Activated CD4-positive, alpha-beta T cell treated with anti-CD3 and anti-CD28 coated beads, Interleukin-2, Interleukin-6, amounts not matched to agents 100 ng/mL and 50 ng/mL, durations not matched to agents 16 hours and 8 hours (primary cell): Measurements from ENCODE around the gene COL6A3.
"Not testable (repeated sequence)": the region's sequence is repeated elsewhere in the genome, so short reads cannot be mapped to it uniquely, and the experiment has no call there.

Source experiments
- DNase-seq: peaks from one replicate; pipeline ENCODE4 v3.0.0-alpha.2; 2020

COL6A3 gene

DNA sequence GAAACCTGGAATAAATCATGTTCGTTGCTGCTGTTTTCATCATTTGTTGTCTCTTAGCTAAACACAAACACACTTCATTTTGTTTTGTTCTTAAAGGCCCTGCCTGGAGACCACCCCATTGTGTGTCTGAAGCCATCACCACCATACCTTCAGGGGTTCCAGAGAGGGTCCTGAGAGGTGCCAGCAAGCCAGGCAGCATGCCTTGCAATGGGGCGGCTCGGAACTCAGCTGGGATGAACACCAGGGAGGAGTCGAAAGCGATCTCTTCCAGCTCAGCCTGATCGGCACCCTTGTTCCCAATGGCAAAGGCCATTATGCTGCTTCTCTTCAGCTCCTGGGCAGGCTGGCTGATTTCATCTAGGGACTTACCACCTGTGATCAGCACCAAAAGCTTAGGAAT, 33.2 kb downstream of the COL6A3 start:
- DNase-seq, result no peak

DNA sequence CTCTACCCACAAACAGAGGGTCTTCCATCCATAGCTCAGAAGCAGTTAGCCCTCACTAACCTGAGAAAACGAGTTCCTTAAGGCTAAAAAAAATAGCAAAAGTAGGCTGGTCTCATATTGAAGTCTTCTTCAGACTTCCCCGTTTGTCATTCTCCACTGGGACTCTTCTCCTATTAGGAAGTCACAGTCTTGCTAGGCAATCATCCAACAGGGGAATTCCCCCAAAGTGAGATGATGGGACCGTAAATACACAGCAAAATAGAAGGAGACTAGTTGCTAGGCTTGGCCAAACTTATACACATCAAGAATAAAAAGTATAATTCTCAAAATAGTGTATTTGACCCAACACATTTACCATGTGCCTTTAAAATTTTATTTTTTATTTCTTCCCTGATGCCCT, 34.3 kb downstream of the COL6A3 start:
- DNase-seq, result no peak

DNA sequence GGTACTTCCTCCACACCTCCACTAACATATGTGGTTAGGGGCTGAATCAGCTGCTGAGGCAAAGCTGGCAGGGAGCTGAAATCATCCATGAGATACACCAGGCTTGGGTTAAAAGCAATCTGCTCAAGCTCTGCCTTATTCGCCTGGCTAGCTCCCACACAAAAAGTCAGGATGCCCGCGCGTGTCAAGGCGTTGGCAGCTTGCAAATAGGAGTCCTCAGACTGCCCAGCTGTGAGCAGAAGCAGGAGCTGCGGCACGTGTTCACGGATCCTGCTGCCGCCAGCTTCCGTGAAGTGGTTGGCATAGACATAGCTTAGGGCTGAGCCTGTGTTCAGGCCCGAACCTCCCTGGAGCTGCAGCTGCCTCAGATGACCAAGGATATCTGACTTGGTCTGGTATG, 35.3 kb downstream of the COL6A3 start:
- DNase-seq, result no peak

DNA sequence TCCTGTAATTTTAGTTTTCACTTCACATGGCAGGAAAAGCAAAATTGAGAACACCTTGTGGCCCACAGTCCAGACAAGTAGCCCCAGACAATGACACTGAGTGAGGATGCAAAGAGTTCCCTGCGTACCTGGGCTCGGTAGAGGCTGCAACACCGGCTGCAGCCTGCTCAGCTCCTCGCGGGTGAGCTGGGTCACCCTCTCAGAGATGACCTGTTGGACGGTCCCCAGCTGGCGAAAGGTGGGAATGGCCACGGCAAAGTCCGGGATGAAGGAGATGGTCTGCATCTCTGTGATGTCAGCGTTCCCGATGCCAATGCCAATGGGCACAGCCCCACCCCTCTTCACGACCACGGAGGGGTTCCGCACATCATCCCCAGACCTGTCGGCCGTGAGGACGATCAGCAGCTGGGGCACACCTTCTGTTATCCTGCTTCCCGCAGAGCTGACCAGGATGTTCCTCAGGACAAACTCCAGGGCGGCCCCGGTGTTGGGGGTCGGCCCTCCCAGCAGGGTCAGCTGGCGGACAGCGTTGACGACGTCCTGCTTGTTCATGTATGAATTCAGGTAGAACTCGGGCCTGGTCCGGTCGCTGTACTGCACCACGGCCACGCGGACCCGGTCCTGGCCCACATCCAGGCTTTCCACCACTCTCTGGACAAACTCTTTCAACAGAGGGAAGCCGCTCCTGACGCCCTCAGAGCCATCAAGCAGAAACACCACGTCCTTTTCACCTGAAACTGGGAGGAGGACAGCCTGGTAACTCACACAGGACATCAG, 39.5 kb downstream of the COL6A3 start:
- DNase-seq, result no peak

DNA sequence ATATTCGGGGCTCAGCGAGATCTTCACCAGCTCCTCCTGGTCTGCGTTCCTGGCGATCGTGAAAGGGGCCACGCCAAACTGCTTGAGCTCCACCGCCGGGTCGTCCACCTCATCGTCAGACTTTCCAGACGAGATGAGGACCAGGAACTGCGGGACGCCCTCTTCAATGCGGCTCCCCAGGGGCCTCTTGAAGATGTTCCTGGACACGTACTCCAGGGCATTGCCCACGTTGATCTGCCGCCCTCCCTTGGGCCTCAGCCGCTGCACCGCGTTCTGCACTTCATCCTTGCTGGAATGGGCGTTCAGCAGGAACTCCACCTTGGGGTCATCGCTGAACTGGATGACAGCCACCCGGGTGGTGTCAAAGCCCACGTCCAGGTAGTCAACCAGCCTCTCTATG, 42.1 kb downstream of the COL6A3 start:
- no peak for DNase-seq

DNA sequence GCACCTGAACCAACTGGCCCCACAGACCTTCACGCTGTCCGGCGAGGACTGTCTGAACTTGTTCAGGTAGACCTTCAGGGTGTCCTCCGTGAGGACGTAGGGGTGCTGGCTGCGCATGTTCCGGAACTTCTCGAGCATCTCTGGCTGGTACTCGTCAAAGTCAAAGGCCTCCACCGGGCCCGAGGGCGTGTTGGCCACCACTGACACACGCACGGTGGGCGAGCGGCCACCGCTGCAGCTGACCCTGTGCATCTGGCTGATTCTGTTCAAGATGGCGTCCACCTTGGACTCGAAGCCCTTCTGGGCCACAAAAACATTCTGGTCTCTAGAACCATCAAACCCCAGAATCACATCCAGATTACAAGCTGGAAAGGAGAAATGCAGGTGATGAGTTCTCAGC, 48.3 kb downstream of the COL6A3 start:
- no peak for DNase-seq

DNA sequence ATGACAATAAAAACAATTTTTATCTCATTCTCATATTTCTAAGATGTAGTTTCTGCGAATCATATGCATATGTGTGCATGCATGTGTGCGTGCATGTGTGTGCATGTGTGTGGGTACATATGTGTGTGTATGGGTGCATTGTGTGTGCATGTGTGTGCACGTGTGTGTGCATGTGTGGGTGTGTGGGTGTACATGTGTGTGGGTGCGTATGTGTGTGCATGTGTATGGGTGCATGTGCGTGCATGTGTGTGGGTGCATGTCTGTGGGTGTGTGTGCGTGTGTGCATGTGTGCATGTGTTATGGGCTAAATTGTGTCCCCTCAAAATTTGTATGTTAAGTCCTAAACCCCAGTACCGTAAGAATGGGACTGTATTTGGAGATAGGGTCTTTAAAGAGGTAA, 49.3 kb downstream of the COL6A3 start:
- DNase-seq, result no peak

DNA sequence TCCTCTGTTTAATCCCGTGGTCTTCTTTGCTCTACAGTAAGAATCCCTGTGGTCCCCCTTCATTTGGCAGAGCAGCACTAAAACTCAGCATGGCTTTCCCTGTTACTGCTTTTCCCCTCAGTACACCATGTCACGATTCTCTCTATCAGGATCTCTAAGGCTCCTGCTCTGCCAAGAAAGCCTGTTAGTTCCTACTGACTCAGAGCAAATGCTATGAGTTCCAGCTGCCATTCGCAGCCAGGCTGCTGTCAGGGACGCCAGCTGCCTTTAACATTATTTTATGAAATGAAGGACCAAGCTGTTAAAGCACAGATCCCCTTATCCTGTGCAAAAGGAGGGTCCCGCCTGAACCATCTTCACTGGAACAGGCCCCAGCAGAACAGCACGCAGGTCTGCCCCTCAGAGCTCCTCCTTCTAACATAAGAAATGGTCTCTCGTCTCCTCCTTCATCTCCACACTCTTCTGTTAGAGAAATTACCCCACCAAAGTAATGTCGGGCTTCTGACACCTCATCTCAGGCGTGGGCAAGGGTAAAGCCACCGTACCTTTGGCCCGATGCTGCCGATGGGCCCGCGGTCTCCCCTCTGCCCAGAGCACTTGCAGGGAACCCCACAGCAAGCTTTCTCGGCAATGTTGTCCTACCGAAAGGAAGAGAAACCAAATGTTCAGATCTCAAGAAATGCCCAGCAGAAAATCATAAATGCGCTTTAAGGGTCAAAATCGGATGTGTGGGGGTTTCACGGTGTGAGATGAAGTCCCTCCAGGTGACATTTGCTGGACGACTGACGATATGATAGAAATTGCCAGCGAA, 52.6 kb downstream of the COL6A3 start:
- no peak for DNase-seq

DNA sequence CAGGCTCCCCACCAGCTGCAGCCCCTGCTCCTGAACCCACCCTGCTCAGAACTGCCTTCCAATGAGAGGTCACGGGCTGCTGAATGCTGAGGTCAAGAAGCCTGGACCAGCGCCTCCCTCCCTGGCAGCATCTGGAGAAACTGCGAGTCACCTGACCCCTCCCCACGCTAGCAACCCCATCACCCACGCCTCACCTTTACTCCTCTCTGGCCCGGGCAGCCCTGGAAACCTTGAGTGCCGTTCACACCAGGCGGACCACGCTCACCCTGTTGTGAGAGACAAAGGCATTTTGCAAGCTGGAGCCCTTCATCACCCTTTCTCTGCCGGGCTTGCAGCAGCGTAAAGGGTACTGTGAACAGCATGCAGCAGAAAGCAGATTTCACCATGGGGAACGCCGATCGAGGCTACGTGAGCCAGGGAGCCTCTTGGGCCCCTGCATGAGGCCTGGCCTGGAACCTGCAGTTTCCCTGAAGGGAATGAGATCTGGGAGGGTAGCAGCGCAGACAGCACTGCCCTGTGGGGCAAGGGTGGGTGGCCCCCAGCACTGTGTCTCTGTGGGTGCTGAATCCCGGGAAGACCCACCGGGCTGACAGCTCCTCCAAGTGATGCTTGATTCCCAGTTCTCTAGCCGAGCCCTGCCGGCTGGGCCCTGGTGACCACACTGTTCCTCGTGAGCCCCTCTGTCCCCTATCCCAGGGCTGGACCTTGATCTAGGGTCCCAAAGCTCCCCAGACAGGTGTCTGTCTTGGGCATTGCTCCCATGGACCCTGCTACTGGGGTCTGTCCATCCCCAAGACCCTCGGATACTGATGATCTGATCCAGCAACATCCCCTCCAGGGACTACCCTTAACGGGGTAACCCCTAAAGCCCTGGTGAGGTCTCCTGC, 53.8 kb downstream of the COL6A3 start:
- no peak for DNase-seq

DNA sequence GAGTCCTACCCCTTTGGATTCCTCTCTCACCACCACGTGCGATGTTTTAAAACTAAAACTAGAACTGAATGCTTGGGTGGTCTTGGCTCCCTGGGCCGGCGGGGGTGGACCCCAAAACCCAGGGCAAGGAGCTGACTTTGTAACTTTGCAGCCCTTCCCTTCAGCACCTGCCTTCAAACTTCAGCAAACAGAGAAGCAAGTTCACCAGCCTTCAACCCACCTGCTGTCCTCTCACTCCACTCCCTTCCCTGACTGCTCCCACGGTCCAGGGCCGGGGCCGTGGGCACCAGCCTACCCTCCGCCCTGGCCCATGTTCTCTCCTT, 54.5 kb downstream of the COL6A3 start:
- DNase-seq, result no peak

DNA sequence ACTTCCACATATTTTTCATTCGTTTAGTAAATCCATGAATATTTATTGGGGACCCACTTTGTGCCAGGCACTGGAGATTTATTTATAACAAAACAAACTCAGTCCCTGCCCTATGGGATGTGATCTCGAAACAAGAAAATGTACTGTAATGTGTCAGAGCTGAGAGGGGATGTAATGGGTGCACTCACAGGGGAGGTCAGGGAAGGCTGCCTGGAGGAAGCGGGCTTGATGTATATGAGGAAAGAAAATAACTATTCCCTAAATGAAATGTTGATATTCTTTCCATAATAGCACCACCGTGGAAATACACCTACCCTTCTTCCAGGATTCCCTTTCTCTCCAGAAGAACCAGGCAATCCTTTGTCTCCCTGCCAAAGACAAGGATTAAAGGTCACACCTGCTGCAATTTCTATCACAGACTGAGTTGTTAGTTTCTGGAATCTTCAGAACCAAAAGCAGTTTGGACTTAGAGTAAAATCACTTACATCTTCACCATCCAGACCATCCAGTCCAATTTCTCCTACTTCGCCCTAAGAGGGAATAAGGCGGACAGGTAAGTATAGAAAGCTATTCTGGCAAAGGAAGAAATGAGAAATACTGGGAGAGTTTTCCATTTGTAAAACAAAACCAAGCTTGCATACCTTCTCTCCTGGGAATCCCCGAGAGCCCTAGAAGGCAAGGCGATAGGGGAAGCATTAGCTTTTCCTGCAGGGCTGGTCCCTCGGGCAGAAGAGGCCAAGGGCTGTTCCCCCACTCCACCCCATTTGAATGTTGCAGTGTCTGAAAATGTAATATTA, 55.0 kb downstream of the COL6A3 start:
- DNase-seq, result no peak

DNA sequence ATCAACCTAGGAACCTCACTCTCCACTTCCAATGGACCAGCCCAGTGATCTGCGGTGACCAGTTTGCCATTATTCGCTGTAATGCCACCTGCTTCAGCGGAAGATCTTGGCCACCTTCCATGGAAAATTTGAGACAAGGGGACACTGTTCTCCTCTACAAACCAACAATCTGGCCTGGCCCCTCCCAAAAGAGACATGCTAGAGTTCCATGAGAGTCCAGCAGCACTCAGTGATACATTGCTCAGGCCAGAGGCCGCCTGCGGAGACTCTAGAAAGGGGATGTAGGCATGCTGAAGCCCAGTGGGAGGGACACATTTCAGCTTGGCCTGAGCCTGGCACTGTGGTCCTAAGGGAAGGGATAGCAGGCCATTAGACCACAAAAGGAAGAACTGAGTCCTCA, 58.3 kb downstream of the COL6A3 start:
- DNase-seq, result no peak

DNA sequence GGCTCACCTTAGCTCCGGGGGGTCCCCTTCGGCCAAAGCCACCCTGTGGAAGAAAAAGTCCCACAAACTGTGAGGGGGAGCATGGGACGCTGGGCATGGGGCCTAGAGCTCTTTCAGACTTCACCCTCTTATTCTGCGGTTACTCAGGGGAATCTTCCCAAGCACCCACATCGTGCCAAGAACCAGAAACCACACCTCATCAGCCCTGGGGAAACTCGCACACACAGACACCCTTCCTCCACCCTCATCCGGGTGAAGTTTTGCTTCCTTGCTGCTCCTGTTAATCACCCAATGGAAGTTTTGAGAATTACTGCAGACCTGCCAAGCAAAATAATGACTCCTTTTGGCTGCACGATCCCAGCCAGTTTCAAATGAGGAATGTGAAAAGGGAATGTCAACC, 59.1 kb downstream of the COL6A3 start:
- no peak for DNase-seq

DNA sequence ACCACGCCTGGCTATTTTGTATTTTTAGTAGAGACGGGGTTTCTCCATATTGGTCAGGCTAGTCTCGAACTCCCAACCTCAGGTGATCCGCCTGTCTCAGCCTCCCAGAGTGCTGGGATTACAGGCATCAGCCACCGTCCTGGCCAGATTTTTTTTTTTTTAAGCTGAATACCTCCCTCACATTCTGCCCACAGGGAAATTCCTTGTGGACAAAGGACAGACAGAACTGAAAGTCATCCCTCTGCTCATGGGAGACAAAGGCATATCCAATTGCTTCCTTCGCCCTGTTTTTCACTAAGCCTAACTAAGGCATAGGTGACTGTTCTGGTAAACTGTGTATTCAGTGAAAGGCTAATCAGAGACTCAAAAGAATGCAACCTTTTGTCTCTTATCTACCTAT, 59.8 kb downstream of the COL6A3 start:
- not testable (repeated sequence) for DNase-seq

DNA sequence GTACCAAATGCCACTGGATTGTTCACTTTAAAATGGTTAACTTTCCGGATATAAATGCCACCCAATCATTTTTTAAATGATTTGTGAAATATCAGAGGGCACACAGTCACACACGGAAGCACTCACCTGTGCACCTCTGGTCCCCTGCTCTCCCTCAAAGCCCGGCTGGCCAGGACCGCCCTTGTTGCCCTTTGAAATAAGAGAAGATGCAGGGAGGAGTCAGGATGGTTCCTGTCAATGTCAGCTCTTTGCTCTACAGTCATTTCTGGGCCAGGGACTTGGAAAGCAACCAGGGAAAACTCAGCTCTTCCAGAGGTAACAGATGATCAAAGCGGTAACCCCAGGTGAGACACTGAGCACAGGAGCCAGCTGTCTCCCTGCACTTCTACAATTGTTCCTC, 60.7 kb downstream of the COL6A3 start:
- no peak for DNase-seq

DNA sequence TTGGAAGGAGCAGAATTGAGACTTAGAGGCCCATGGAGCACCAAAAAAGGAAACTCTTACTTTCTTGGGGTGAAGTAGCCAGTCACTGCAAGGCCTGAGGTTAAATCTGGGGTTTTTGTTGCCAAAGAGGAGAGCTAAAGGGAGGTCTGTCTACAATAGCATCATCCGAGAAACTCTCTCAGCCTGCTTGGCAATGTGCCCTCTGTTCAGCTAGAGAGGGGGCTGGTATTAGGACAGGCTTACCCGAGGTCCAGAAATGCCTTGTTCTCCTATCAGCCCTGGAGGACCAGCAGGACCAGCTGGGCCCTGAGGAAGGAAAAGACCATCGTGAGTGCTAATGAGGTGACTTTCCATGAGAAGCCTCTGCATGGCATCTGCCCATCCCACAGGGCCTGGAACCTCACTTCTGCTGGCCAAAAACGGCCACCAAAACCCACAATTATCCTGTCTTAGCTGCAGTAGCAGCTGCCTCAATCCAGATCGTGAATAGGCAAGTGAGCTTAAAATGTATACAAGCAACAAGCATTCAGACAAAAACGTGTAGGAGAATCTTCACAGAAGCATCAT, 61.6 kb downstream of the COL6A3 start:
- no peak for DNase-seq

DNA sequence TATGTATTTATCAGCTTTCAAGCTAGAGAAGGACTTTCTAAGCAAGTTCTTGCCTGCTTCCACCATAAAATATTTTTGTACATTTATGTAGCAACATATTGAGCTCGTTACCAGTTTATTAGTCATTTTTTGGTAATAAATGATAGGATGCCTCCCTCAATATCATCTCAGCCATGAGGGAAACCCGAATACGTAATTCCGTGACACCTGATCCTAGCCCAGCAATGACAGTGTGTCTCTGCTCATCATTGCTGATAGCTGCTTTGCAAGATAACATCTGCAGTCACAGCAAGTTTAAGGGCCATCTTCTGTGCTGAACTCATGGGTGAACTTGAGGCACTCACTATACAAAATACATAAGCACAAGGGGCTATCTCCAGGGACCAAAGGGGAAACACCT, 62.2 kb downstream of the COL6A3 start:
- DNase-seq, result no peak

DNA sequence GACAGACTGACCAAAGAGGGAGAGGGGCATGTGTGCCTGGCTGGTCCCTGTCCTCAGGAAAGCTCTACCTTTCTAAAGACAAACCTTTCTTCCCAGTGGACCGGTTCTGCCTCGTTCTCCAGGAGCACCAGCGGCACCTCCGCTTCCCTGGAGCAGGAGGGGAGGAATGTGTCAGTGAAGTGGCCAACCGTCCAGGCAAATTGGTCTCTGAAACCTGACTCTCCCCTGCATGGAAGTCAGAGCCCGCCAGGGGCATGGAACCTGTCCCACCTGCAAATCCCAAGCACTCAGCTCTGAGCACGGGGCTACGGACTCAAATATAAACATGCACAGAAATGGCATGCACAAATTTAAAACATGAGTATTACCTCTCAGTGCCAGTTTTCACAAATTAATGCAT, 62.9 kb downstream of the COL6A3 start:
- DNase-seq, result no peak

DNA sequence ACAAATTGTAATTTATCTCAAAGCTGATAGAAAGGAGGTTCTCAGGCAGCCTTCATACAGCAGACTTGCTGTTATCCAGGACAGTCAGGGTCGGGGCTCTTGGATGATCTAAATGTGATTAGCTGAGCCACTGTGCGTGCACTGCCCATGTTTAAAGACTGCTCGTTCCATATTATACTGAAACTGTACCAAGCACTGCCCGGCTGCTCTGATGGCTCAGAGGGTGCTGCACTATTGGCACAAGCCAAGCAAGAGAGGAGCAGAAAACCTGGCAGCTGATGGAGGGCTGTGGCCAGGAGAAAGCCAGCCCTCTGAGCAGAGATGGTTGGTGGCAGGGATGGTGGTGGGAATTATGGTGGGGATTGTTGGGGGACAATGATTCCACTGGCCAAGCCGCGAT, 63.4 kb downstream of the COL6A3 start:
- DNase-seq, result no peak

DNA sequence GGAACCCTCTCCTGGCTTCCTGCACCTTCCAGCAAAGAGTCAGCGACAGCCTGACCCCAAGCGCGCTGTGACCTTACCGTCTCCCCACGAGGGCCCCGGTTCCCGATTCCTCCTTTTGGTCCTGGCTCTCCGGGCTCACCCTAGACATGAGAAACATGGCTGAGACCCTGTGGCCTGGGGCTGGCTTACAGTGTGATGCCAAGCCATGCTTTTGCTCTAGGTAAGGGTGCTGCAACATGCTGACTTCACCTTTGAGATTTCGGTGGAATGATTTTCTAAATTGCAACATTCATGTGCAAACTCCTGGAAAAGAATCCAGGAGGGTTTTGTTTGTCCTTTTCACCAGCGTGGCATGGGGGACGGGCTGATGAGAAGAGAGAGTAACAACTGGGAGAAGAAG, 63.9 kb downstream of the COL6A3 start:
- no peak for DNase-seq

DNA sequence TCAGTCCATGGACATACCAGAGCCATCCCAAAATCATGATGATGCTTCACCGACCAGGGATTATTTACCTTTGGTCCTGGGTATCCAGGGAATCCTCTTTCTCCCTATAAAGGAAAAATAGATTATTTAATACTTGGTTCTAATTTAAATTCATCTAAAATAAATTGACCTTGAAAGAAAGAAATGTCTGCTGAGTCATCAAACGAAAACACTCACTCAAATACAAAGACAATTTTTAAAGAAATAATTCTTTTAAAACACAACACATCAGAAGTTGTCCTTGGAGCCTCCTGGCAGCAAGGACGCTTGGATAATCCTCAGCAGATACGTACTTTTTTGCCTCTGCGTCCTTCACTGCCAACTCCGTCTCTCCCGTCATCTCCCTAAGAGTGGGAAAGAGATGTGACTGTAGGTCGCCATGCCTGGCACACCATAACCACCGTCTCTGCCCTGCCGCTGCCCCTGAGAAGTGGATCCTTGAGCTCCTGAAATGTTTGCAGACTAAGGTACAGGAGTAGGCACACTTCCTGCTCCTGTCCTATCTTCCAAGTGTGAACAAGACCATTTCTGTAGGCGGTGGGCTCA, 65.6 kb downstream of the COL6A3 start:
- no peak for DNase-seq
